Tibial nerve (tissue), 4 donors: ENCODE measurements around the gene DOCK9. TPM values are rescaled to one million over a fixed set of nuclear protein-coding genes. Genes with fewer than 3 reads are reported as not detected.

Source experiments
- DNase-seq, 2 donors: peaks; one replicate each; pipeline ENCODE4 v3.0.0-alpha.2; 2019; ENCODE audit warnings: low spot score in 2 of 2
- H3K27ac ChIP-seq, 4 donors: fragments of 200-600 bp; sonication (generic) in 3 of 4; one replicate each; pipeline ENCODE4 v1.5.1; 2017 to 2019; ENCODE audit warnings: mild to moderate bottlenecking in 1 of 4
- H3K27me3 ChIP-seq, 2 donors: fragments of 200-600 bp; sonication (generic) in 1 of 2; one replicate each; pipeline versions ENCODE4 v1.5.1 to v1.6.0; 2017 to 2019
- H3K36me3 ChIP-seq, 3 donors: fragments of 200-600 bp; sonication (generic); one replicate each; pipeline ENCODE4 v1.5.1; 2018 to 2019
- H3K4me1 ChIP-seq, 4 donors: fragments of 200-600 bp; sonication (generic) in 3 of 4; one replicate each; pipeline ENCODE4 v1.5.1; 2017 to 2019
- H3K4me3 ChIP-seq, 4 donors: fragments of 200-600 bp; sonication (generic) in 3 of 4; one replicate each; pipeline ENCODE4 v1.5.1; 2017 to 2019; ENCODE audit warnings: mild to moderate bottlenecking in 1 of 4, moderate library complexity in 1 of 4
- H3K9me3 ChIP-seq, 4 donors: fragments of 200-600 bp; sonication (generic) in 3 of 4; one replicate each; pipeline ENCODE4 v1.5.1; 2017 to 2019
- CTCF ChIP-seq, 5 experiments: fragments of 200-600 bp in 3 of 5; fragments of 450-650 bp in 2 of 5; sonication (generic) in 3 of 5; IDR thresholded peaks; one replicate each; pipeline ENCODE4 v1.5.1; 2016 to 2019; ENCODE audit warnings: antibody characterized with exemption in 5 of 5, mild to moderate bottlenecking in 3 of 5, moderate library complexity in 2 of 5
- EP300 ChIP-seq, 2 donors: sonication (generic); formaldehyde crosslinking; IDR thresholded peaks; one replicate each; pipeline ENCODE4 v1.6.1; 2017; ENCODE audit warnings: antibody characterized with exemption in 2 of 2, mild to moderate bottlenecking in 1 of 2
- POLR2A ChIP-seq, 2 donors: fragments of 450-650 bp; IDR thresholded peaks; one replicate each; pipeline ENCODE4 v1.6.1; 2017; ENCODE audit warnings: antibody characterized with exemption in 2 of 2, mild to moderate bottlenecking in 2 of 2, moderate library complexity in 2 of 2
- WGBS, 2 donors: methylation state at CpG; one replicate each; pipeline ENCODE4 v1.1.5; 2018; 5-methylcytosine and 5-hydroxymethylcytosine counted together
- total RNA-seq, 4 donors: library from RNA; depleted of rRNA; stranded (reverse); fragments of >200 nt; gene quantifications; one replicate each; pipeline ENCODE4 v1.1.0, GENCODE V29; 2016

DOCK9 gene
- total RNA-seq, 4 donors from 2014 or later = 147 to 258 (median 243) TPM

- H3K27me3 ChIP-seq = no peaks in the 10 kb centered on the region
- no peak for DNase-seq
- peak overlapping the region; percentile 2 to 64 (median 28) for H3K4me3 ChIP-seq
- TF ChIP-seq CTCF (IDR thresholded peaks at IDR 0.05) (no peak), POLR2A (IDR thresholded peaks at IDR 0.05) (no peak), EP300 (IDR thresholded peaks at IDR 0.05) (no peak)
- no peaks in the 10 kb centered on the region for H3K9me3 ChIP-seq
- peaks cover 0 to 63% (median 7%) of the 10 kb centered on the region in 4 donors for H3K4me1 ChIP-seq
- H3K36me3 ChIP-seq = no peaks in the 10 kb centered on the region
- peak overlapping the region; percentile 29 to 88 (median 59) for H3K27ac ChIP-seq
Measured at GRCh38 chr13:98976338-98976737, 1.5 kb downstream of the DOCK9 start.

DNA sequence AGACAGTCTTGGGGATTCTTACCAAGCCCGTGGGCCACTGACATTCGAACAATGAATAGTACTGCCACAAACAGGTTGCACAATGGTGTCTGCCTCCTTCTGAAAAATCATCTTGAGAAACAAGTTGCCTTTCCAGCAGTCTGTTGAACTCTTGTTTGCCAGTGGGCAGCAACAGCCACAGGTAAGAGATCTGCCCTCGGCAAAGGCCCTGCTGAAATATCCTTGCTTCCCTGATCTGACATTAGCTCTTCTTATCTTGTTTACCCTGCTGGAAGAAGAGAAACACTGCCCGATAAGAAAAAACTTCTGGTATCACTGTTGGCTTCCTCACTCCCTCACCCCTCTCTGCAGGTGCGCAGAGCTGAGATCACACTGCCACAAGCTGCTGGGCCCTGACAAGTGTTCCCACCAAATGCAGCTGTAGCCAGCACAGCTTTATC, 2.0 kb downstream of the DOCK9 start:
- Histone ChIP-seq H3K4me3 (peak overlapping the region; percentile 2 to 64 (median 28)), H3K27ac (peak overlapping the region; percentile 29 to 88 (median 59)), H3K4me1 (peaks cover 0 to 68% (median 7%) of the 10 kb centered on the region in 4 donors), H3K27me3 (no peaks in the 10 kb centered on the region), H3K9me3 (no peaks in the 10 kb centered on the region), H3K36me3 (no peaks in the 10 kb centered on the region)
- 34 to 43% methylated on average over 5 of the region's 5 CpGs for WGBS, 2 donors
- no peak for DNase-seq
- TF ChIP-seq CTCF (IDR thresholded peaks at IDR 0.05) (no peak), EP300 (IDR thresholded peaks at IDR 0.05) (peak in 1 of 2 donors; percentile 8), POLR2A (IDR thresholded peaks at IDR 0.05) (no peak)

GRCh38 chr13:98974053-98974452, 3.8 kb downstream of the DOCK9 start:
- Histone ChIP-seq H3K36me3 (no peaks in the 10 kb centered on the region), H3K4me3 (peak overlapping the region in 1 of 4 donors; percentile 7), H3K4me1 (peaks cover 0 to 80% (median 7%) of the 10 kb centered on the region in 4 donors), H3K9me3 (no peaks in the 10 kb centered on the region), H3K27ac (peak overlapping the region in 2 of 4 donors; percentile 85 to 88), H3K27me3 (no peaks in the 10 kb centered on the region)
- no peak for TF ChIP-seq CTCF (IDR thresholded peaks at IDR 0.05)
- TF ChIP-seq EP300 (IDR thresholded peaks at IDR 0.05) = no peak
- no peak for TF ChIP-seq POLR2A (IDR thresholded peaks at IDR 0.05)
- 43 to 63% methylated on average over 2 of the region's 2 CpGs for WGBS, 2 donors
- no peak for DNase-seq

GRCh38 chr13:98972627-98973026, 5.2 kb downstream of the DOCK9 start:
- TF ChIP-seq POLR2A (IDR thresholded peaks at IDR 0.05) = no peak
- no peak for TF ChIP-seq EP300 (IDR thresholded peaks at IDR 0.05)
- no peak for TF ChIP-seq CTCF (IDR thresholded peaks at IDR 0.05)
- peak overlapping the region in 2 of 4 donors; percentile 85 to 88 for H3K27ac ChIP-seq

GRCh38 chr13:98972059-98972458, 5.8 kb downstream of the DOCK9 start:
- H3K36me3 ChIP-seq = no peaks in the 10 kb centered on the region
- no peak for DNase-seq
- H3K4me1 ChIP-seq = peaks cover 0 to 81% (median 7%) of the 10 kb centered on the region in 4 donors
- H3K4me3 ChIP-seq = no peak overlapping the region
- WGBS, 2 donors = 49 to 59% methylated on average over 3 of the region's 3 CpGs
- peak overlapping the region in 1 of 4 donors; percentile 85 for H3K27ac ChIP-seq
- H3K27me3 ChIP-seq = no peaks in the 10 kb centered on the region
- H3K9me3 ChIP-seq = no peaks in the 10 kb centered on the region
- TF ChIP-seq EP300 (IDR thresholded peaks at IDR 0.05) (no peak), CTCF (IDR thresholded peaks at IDR 0.05) (no peak), POLR2A (IDR thresholded peaks at IDR 0.05) (no peak)

More at GRCh38 chr13:98972627-98973026, 5.2 kb downstream of the DOCK9 start:
- H3K27me3 ChIP-seq = no peaks in the 10 kb centered on the region
- no peaks in the 10 kb centered on the region for H3K9me3 ChIP-seq
- WGBS, 2 donors = 50 to 57% methylated on average over 4 of the region's 4 CpGs
- DNase-seq = no peak
- no peak overlapping the region for H3K4me3 ChIP-seq
- peaks cover 0 to 75% (median 7%) of the 10 kb centered on the region in 4 donors for H3K4me1 ChIP-seq
- no peaks in the 10 kb centered on the region for H3K36me3 ChIP-seq
